Omental fat pad (tissue), 4 donors: ENCODE results near the gene MTMR3. TPM values are rescaled to one million over a fixed set of nuclear protein-coding genes. Genes with fewer than 3 reads are reported as not detected.

Experiments
- ATAC-seq: fragments of 150-250 bp; one replicate; pipeline ENCODE4 v1.9.1; 2016; ENCODE audit warnings: mild to moderate bottlenecking, moderate library complexity; ENCODE audit not compliant: low FRiP score
- DNase-seq: peaks from one replicate; pipeline ENCODE4 v3.0.0-alpha.2; 2019; ENCODE audit warnings: low spot score
- CTCF ChIP-seq, 3 donors: fragments of 450-650 bp; IDR thresholded peaks; one replicate each; pipeline ENCODE4 v1.5.1; 2016 to 2017; ENCODE audit warnings: antibody characterized with exemption in 3 of 3, mild to moderate bottlenecking in 3 of 3, moderate library complexity in 2 of 3
- total RNA-seq, 4 donors: library from RNA; depleted of rRNA; stranded (reverse); fragments of >200 nt; gene quantifications; one replicate each; pipeline ENCODE4 v1.1.0, GENCODE V29; 2016

The MTMR3 gene
- total RNA-seq, 4 donors from 2014 or later = 41.3 to 88.9 (median 53.2) TPM

GRCh38 chr22:29903371-29903770 lies 20.4 kb downstream of the MTMR3 start:
- ATAC-seq (no peak), DNase-seq (no peak)
- no peak for TF ChIP-seq CTCF (IDR thresholded peaks at IDR 0.05)

DNA sequence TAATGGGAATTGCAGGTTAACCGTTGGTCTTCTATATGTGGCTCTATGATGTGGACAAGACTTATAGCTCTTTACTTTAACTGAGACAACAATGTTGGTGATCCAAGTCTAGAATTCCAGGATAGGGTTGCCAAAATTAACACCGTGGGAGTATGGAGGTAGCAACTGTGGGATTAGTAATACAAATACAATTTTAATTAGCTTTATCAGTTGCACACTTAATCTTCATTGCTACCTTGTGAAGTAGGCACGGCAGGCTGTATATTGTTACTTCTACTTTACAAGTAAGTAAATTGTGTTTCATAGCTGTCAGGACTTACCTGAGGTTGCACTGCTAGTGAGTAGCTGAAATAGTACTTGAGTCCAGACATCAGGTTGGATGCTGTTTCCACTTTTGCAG lies 21.0 kb downstream of the MTMR3 start:
- TF ChIP-seq CTCF (IDR thresholded peaks at IDR 0.05) = no peak

GRCh38 chr22:29907753-29908515 lies 25.0 kb downstream of the MTMR3 start:
- DNase-seq (peak; percentile 78), ATAC-seq (peak; percentile 84)
- TF ChIP-seq CTCF (IDR thresholded peaks at IDR 0.05) = no peak

More for the DNA sequence above, 21.0 kb downstream of the MTMR3 start:
- ATAC-seq = no peak
- no peak for DNase-seq

GRCh38 chr22:29912141-29912540 lies 29.2 kb downstream of the MTMR3 start:
- no peak for TF ChIP-seq CTCF (IDR thresholded peaks at IDR 0.05)
- DNase-seq (no peak), ATAC-seq (no peak)

DNA sequence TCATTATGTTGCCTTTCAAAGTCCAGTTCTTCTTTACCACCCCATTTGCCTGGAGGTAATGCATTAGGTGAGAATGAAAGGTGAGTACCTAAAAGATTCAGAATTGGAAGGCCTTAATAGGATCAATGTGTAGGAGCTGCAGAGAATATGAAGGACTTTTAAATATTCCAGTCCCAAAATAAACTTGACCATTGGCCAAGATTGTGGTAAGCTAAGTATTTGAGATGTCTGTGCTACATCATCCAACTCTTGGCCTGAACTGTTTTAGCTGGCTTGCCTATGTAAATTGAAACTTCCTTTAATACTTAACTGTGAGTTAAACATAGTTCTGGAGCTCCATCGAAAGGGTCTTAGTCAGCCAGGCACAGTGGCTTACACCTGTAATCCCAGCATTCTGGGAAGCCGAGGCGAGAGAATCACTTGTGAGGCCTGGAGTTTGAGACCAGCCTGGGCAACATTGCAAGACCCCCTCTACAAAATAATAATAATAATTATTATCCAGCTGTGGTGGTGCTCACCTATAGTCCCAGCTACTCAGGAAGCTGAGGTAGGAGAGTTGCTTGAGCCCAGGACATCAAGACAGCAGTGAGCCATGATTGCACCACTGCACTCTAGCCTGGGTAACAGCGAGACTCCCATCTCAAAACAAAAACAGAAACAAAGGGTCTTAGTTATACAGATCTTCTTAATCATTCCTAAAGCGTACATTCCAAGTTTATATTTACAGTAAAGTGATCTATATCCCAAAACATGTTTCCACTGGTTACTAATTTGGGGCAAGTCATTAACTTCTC lies 29.8 kb downstream of the MTMR3 start:
- no peak for TF ChIP-seq CTCF (IDR thresholded peaks at IDR 0.05)
- DNase-seq (no peak), ATAC-seq (no peak)

- TF ChIP-seq CTCF (IDR thresholded peaks at IDR 0.05) = no peak
- ATAC-seq (peak; percentile 68), DNase-seq (no peak)
Measured at GRCh38 chr22:29914165-29914564, 31.2 kb downstream of the MTMR3 start.
